GM18520 (cell line): ENCODE measurements around the gene TRIM17.

Source experiments
- ATAC-seq: cut with Tn5 transposase; IDR thresholded peaks from one replicate; pipeline ENCODE4 v1.9.1; 2021; ENCODE audit not compliant: unreplicated experiment

Gene TRIM17

GRCh38 chr1:228369608-228370438 lies 46.8 kb downstream of the TRIM17 start:
- no peak for ATAC-seq

GRCh38 chr1:228368801-228369607 lies 47.7 kb downstream of the TRIM17 start:
- no peak for ATAC-seq

GRCh38 chr1:228367798-228368791 lies 48.6 kb downstream of the TRIM17 start:
- no peak for ATAC-seq

- no peak for ATAC-seq
Measured at GRCh38 chr1:228366866-228367741, 49.6 kb downstream of the TRIM17 start.

- ATAC-seq, result no peak
Measured at GRCh38 chr1:228366062-228366865, 50.4 kb downstream of the TRIM17 start.

- no peak for ATAC-seq
Measured at GRCh38 chr1:228365271-228366061, 51.2 kb downstream of the TRIM17 start.

- no peak for ATAC-seq
Measured at GRCh38 chr1:228364706-228365213, 51.9 kb downstream of the TRIM17 start.

GRCh38 chr1:228364068-228364705 lies 52.5 kb downstream of the TRIM17 start:
- ATAC-seq, result no peak

GRCh38 chr1:228363686-228364067 lies 53.0 kb downstream of the TRIM17 start:
- ATAC-seq, result no peak

- no peak for ATAC-seq
Measured at GRCh38 chr1:228362884-228363450, 53.7 kb downstream of the TRIM17 start.

- ATAC-seq, result no peak
Measured at GRCh38 chr1:228362141-228362883, 54.3 kb downstream of the TRIM17 start.

- ATAC-seq, result no peak
Measured at GRCh38 chr1:228361314-228362140, 55.1 kb downstream of the TRIM17 start.

GRCh38 chr1:228360533-228361313 lies 55.9 kb downstream of the TRIM17 start:
- ATAC-seq, result no peak

- ATAC-seq, result no peak
Measured at GRCh38 chr1:228359613-228360532, 56.8 kb downstream of the TRIM17 start.
